GM12874 (cell line): ENCODE measurements around the gene KDM3B.

Source experiments
- CTCF ChIP-seq: IDR thresholded peaks from 2 replicates; pipeline ENCODE4 v1.5.1; 2011; ENCODE audit warnings: low read depth, mild to moderate bottlenecking, control low read depth, low read length, moderate library complexity; ENCODE audit not compliant: insufficient read depth

KDM3B gene

GRCh38 chr5:138339464-138339863 lies 13.0 kb upstream of the KDM3B start:
- TF ChIP-seq CTCF = no peak

- no peak for TF ChIP-seq CTCF
These were observed 12.5 kb upstream of the KDM3B start for GRCh38 chr5:138340008-138340407.

- no peak for TF ChIP-seq CTCF
These were observed 7.4 kb upstream of the KDM3B start for GRCh38 chr5:138344887-138345622.

GRCh38 chr5:138346889-138347288 lies 5.6 kb upstream of the KDM3B start:
- TF ChIP-seq CTCF = no peak

GRCh38 chr5:138349852-138350562 lies 2.5 kb upstream of the KDM3B start:
- TF ChIP-seq CTCF = no peak

GRCh38 chr5:138350563-138350890 lies 2.0 kb upstream of the KDM3B start:
- no peak for TF ChIP-seq CTCF

- no peak for TF ChIP-seq CTCF
These were observed 1.4 kb upstream of the KDM3B start for GRCh38 chr5:138351056-138351455.
